Stimulated activated CD4-positive, alpha-beta T cell treated with anti-CD3 and anti-CD28 coated beads, Interleukin-2, amount 100 ng/mL, for 48 hours (primary cell): ENCODE results near the gene MIA3.
A peak's percentile ranks its signal among the peaks of the same experiment; 100 is the strongest.

Experiments
- DNase-seq, 2 donors: peaks; one replicate each; pipeline ENCODE4 v3.0.0-alpha.2; 2020

The MIA3 gene

GRCh38 chr1:222680080-222680479, 62.2 kb downstream of the MIA3 start:
- DNase-seq, result no peak

- DNase-seq, result no peak
These were observed 73.1 kb downstream of the MIA3 start for GRCh38 chr1:222691016-222691415.

- no peak for DNase-seq
These were observed 77.0 kb downstream of the MIA3 start for GRCh38 chr1:222694927-222695326.

- no peak for DNase-seq
These were observed 78.8 kb downstream of the MIA3 start for GRCh38 chr1:222696741-222697140.

- no peak for DNase-seq
These were observed 79.3 kb downstream of the MIA3 start for GRCh38 chr1:222697203-222697602.

- DNase-seq, result no peak
These were observed 79.9 kb downstream of the MIA3 start for GRCh38 chr1:222697826-222698225.

- DNase-seq, result no peak
These were observed 84.3 kb downstream of the MIA3 start for GRCh38 chr1:222702210-222702609.

- no peak for DNase-seq
These were observed 86.4 kb downstream of the MIA3 start for GRCh38 chr1:222704260-222704659.

GRCh38 chr1:222706815-222707214, 88.9 kb downstream of the MIA3 start:
- DNase-seq, result no peak

- no peak for DNase-seq
These were observed 91.8 kb downstream of the MIA3 start for GRCh38 chr1:222709700-222710153.

GRCh38 chr1:222711319-222712252, 93.7 kb downstream of the MIA3 start:
- DNase-seq, result peak; percentile 30 to 35

GRCh38 chr1:222712253-222713090, 94.6 kb downstream of the MIA3 start, which contains the start of the genes AIDA and BROX:
TSS of gene AIDA (minus strand) at chr1:222712491. CDS start at chr1:222712317, 174 bp downstream.
TSS of gene BROX (plus strand) at chr1:222712564. CDS start at chr1:222715700, 3,136 bp downstream.
- peak; percentile 96 to 97 for DNase-seq

- peak; percentile 78 to 79 for DNase-seq
These were observed 95.4 kb downstream of the MIA3 start for GRCh38 chr1:222713091-222713961.

- DNase-seq, result no peak
These were observed 98.5 kb downstream of the MIA3 start for GRCh38 chr1:222716393-222716792.
